CD4-positive, alpha-beta T cell treated with Interleukin-17A for 1 hour (primary cell): ENCODE data around the gene RCAN3.

Source experiments
- DNase-seq: peaks from one replicate; pipeline ENCODE4 v3.0.0-alpha.2; 2020

Gene RCAN3

GRCh38 chr1:24553931-24554330 is 51.3 kb downstream of the RCAN3 start:
- no peak for DNase-seq

- DNase-seq = no peak
These were observed 52.1 kb downstream of the RCAN3 start for GRCh38 chr1:24554714-24555113.

- peak; percentile 51 for DNase-seq
These were observed 53.2 kb downstream of the RCAN3 start, which contains the start of gene NCMAP for GRCh38 chr1:24555591-24556413. Gene NCMAP (plus strand): TSS chr1:24556087. CDS start chr1:24595431, 39,344 bp downstream.

- no peak for DNase-seq
These were observed 53.8 kb downstream of the RCAN3 start for GRCh38 chr1:24556414-24556795.

GRCh38 chr1:24557220-24557619 is 54.6 kb downstream of the RCAN3 start:
- no peak for DNase-seq

- no peak for DNase-seq
These were observed 55.1 kb downstream of the RCAN3 start for GRCh38 chr1:24557711-24558131.

- DNase-seq = no peak
These were observed 55.8 kb downstream of the RCAN3 start for GRCh38 chr1:24558455-24558854.

GRCh38 chr1:24558902-24559791 is 56.5 kb downstream of the RCAN3 start:
- no peak for DNase-seq

GRCh38 chr1:24560361-24560760 is 57.7 kb downstream of the RCAN3 start:
- no peak for DNase-seq

- no peak for DNase-seq
These were observed 60.0 kb downstream of the RCAN3 start for GRCh38 chr1:24562625-24563024.

- DNase-seq = no peak
These were observed 62.1 kb downstream of the RCAN3 start for GRCh38 chr1:24564695-24565094.

GRCh38 chr1:24566236-24566867 is 63.7 kb downstream of the RCAN3 start:
- DNase-seq = no peak

- DNase-seq = no peak
These were observed 65.3 kb downstream of the RCAN3 start for GRCh38 chr1:24567792-24568388.

- no peak for DNase-seq
These were observed 65.8 kb downstream of the RCAN3 start for GRCh38 chr1:24568475-24568874.

GRCh38 chr1:24570265-24571125 is 67.9 kb downstream of the RCAN3 start:
- no peak for DNase-seq

- no peak for DNase-seq
These were observed 69.7 kb downstream of the RCAN3 start for GRCh38 chr1:24572301-24572700.

GRCh38 chr1:24575905-24576587 is 73.4 kb downstream of the RCAN3 start:
- DNase-seq = no peak

- no peak for DNase-seq
These were observed 76.2 kb downstream of the RCAN3 start for GRCh38 chr1:24578846-24579245.

- no peak for DNase-seq
These were observed 78.1 kb downstream of the RCAN3 start for GRCh38 chr1:24580756-24581155.

GRCh38 chr1:24584171-24584647 is 81.6 kb downstream of the RCAN3 start:
- no peak for DNase-seq

- no peak for DNase-seq
These were observed 83.5 kb downstream of the RCAN3 start for GRCh38 chr1:24586119-24586518.
